GM12878 (cell line): ENCODE measurements around the gene FOXL3. TPM values are rescaled to one million over a fixed set of nuclear protein-coding genes. Genes with fewer than 3 reads are reported as not detected.

ENCODE experiments used
- ATAC-seq: fragments of 200-7000 bp; cut with Tn5 transposase; 3 replicates; pipeline ENCODE4 v1.9.1; 2020; ENCODE audit warnings: mild to moderate bottlenecking, moderate library complexity
- BruUV-seq: library from RNA; stranded (reverse); fragments of 400-500 nt; replicated peaks from 2 replicates; lab custom pipeline; 2021; lab: Mats Ljungman, UMichigan
- CTCF ChIA-PET: fragments of 300-600 bp; sonication (Branson Sonifier 250); formaldehyde crosslinking; extraction: SDS; loops from one replicate; lab custom pipeline; 2021; ENCODE audit warnings: inconsistent platforms; lab: Yijun Ruan, JAX
- POLR2A ChIA-PET: fragments of 350-600 bp; formaldehyde crosslinking; extraction: SDS; loops from one replicate; lab custom pipeline; 2021; ENCODE audit warnings: inconsistent platforms; lab: Charles Lee
- RAD21 ChIA-PET: fragments of 300-600 bp; sonication (Branson Sonifier 250); formaldehyde crosslinking; loops from one replicate; lab custom pipeline; 2023; ENCODE audit warnings: antibody characterized with exemption; ENCODE audit not compliant: unreplicated experiment; lab: Charles Lee
- SMC1A ChIA-PET: fragments of 300-600 bp; sonication (Branson Sonifier 250); formaldehyde crosslinking; loops from one replicate; lab custom pipeline; 2023; ENCODE audit not compliant: unreplicated experiment, uncharacterized antibody; lab: Charles Lee
- DNase-seq: peaks from one replicate; pipeline ENCODE4 v3.0.0-alpha.2; 2011; ENCODE audit warnings: low read depth, low spot score
- FAIRE-seq: peaks from 3 replicates; lab custom pipeline; 2011; peaks lifted over from hg19 to GRCh38; lab: Jason Lieb, UNC
- H2AFZ ChIP-seq: 2 replicates; pipeline ENCODE4 v1.6.0; 2011; ENCODE audit warnings: low read depth, low read length, control low read depth; ENCODE audit not compliant: control insufficient read depth
- H3K27ac ChIP-seq: 2 replicates; pipeline ENCODE4 v1.5.1; 2011; ENCODE audit warnings: control low read depth; ENCODE audit not compliant: control insufficient read depth, insufficient read depth
- H3K27me3 ChIP-seq, 2 experiments: replicated peaks in 1 of 2; 2 replicates each; pipeline versions ENCODE4 v1.6.0 to v1.6.1; 2011; ENCODE audit warnings: low read length in 1 of 2; ENCODE audit not compliant: control insufficient read depth in 2 of 2, insufficient read depth in 2 of 2
- H3K36me3 ChIP-seq, 2 experiments: 2 replicates each; pipeline ENCODE4 v1.5.1; 2011; ENCODE audit warnings: low read length in 1 of 2; ENCODE audit not compliant: control insufficient read depth in 2 of 2, insufficient read depth in 2 of 2
- H3K4me1 ChIP-seq: 2 replicates; pipeline ENCODE4 v1.6.1; 2011; ENCODE audit warnings: mild to moderate bottlenecking, low read length, moderate library complexity, mixed read lengths; ENCODE audit not compliant: control insufficient read depth, insufficient read depth
- H3K4me2 ChIP-seq: 2 replicates; pipeline ENCODE4 v1.6.0; 2011; ENCODE audit warnings: control low read depth; ENCODE audit not compliant: control insufficient read depth, insufficient read depth
- H3K4me3 ChIP-seq: fragments of 200-600 bp; sonication (generic); 2 replicates; pipeline ENCODE4 v1.5.1; 2016
- H3K79me2 ChIP-seq: 2 replicates; pipeline ENCODE4 v1.6.0; 2011; ENCODE audit warnings: low read length; ENCODE audit not compliant: control insufficient read depth, insufficient read depth
- H3K9ac ChIP-seq: 2 replicates; pipeline ENCODE4 v1.8.0; 2011; ENCODE audit warnings: low read length, control low read depth, mixed read lengths; ENCODE audit not compliant: control insufficient read depth, insufficient read depth
- H3K9me3 ChIP-seq: replicated peaks from 3 replicates; pipeline ENCODE4 v1.5.1; 2011; ENCODE audit warnings: mild to moderate bottlenecking, low read length; ENCODE audit not compliant: control insufficient read depth, insufficient read depth
- H4K20me1 ChIP-seq: 2 replicates; pipeline ENCODE4 v1.6.0; 2011; ENCODE audit not compliant: control insufficient read depth, insufficient read depth
- ASH2L ChIP-seq: fragments of 300-600, 200-600 bp; sonication (generic); IDR thresholded peaks from 2 replicates; pipeline ENCODE4 v1.6.1; 2017; ENCODE audit warnings: low read depth, mild to moderate bottlenecking, borderline replicate concordance
- BMI1 ChIP-seq: fragments of 450-650 bp; IDR thresholded peaks from 2 replicates; pipeline ENCODE4 v1.6.1; 2016; ENCODE audit warnings: mild to moderate bottlenecking, moderate library complexity, borderline replicate concordance
- CHD1 ChIP-seq: IDR thresholded peaks from 2 replicates; pipeline ENCODE4 v1.6.1; 2012; ENCODE audit warnings: low read depth, low read length, improper control_type of control experiment
- ESRRA ChIP-seq: IDR thresholded peaks from 2 replicates; pipeline ENCODE4 v1.6.1; 2012; ENCODE audit warnings: mild to moderate bottlenecking, low read length, improper control_type of control experiment
- HCFC1 ChIP-seq: fragments of 150-350 bp; IDR thresholded peaks from 2 replicates; pipeline ENCODE4 v1.6.1; 2014; ENCODE audit warnings: low read length
- JUND ChIP-seq: IDR thresholded peaks from 2 replicates; pipeline ENCODE4 v1.6.1; 2012; ENCODE audit warnings: low read depth, mild to moderate bottlenecking, low read length, improper control_type of control experiment, moderate library complexity
- KDM1A ChIP-seq: fragments of 200-600 bp; sonication (generic); IDR thresholded peaks from 2 replicates; pipeline ENCODE4 v1.6.1; 2016; ENCODE audit warnings: borderline replicate concordance
- LARP7 ChIP-seq: fragments of 450-650 bp; IDR thresholded peaks from 2 replicates; pipeline ENCODE4 v1.6.1; 2017; ENCODE audit warnings: mild to moderate bottlenecking
- MTA2 ChIP-seq: fragments of 450-650 bp; IDR thresholded peaks from 2 replicates; pipeline ENCODE4 v1.6.1; 2016; ENCODE audit warnings: low read depth, mild to moderate bottlenecking, moderate library complexity
- NR2C2 ChIP-seq: IDR thresholded peaks from 2 replicates; pipeline ENCODE4 v1.6.1; 2011; ENCODE audit warnings: borderline replicate concordance, low read depth; ENCODE audit not compliant: control insufficient read depth, insufficient read length
- NRF1 ChIP-seq: conservative IDR thresholded peaks from 2 replicates; pipeline ENCODE4 v1.6.1; 2011; ENCODE audit warnings: mild to moderate bottlenecking, low read depth, low read length, improper control_type of control experiment
- POLR2A ChIP-seq: IDR thresholded peaks from 2 replicates; pipeline ENCODE4 v1.6.1; 2011; ENCODE audit warnings: low read depth, mild to moderate bottlenecking, low read length
- RAD21 ChIP-seq: IDR thresholded peaks from 2 replicates; pipeline ENCODE4 v1.6.1; 2011; ENCODE audit warnings: mild to moderate bottlenecking, low read depth, low read length, moderate library complexity; ENCODE audit not compliant: insufficient read depth
- SMARCA5 ChIP-seq: fragments of 450-650 bp; IDR thresholded peaks from 2 replicates; pipeline ENCODE4 v1.6.1; 2017; ENCODE audit warnings: mild to moderate bottlenecking
- ZNF622 ChIP-seq: fragments of 450-650 bp; IDR thresholded peaks from 2 replicates; pipeline ENCODE4 v1.6.1; 2017; ENCODE audit warnings: mild to moderate bottlenecking, inconsistent platforms
- WGBS: methylation state at CpG from one replicate; pipeline ENCODE4 v1.1.6; 2016; ENCODE audit warnings: low lambda C conversion rate; ENCODE audit not compliant: insufficient replicate concordance, insufficient coverage; ENCODE audit errors: missing lambda C conversion rate; 5-methylcytosine and 5-hydroxymethylcytosine counted together
- in situ Hi-C: fragments of 300-500 bp; cut with MboI; formaldehyde crosslinking; loops from 9 replicates; pipeline ENCODE4 v1.14.3; 2018; ENCODE audit warnings: mixed read lengths
- intact Hi-C: fragments of 100-400 bp; cut with micrococcal nuclease; formaldehyde crosslinking; loops from one replicate; pipeline ENCODE4 v1.14.2; 2022; ENCODE audit not compliant: unreplicated experiment
- polyA plus RNA-seq, 11 experiments: library from polyadenylated mRNA; depleted of rRNA in 4 of 11; unstranded in 6 of 11; stranded (reverse) in 5 of 11; fragments of >200 nt; fragmentation: Nextera tagmentation in 4 of 11; fragmentation: Illumina TruSeq in 1 of 11; extraction: Ambion mirVana in 4 of 11; extraction: Trizol in 1 of 11; gene quantifications; 1 replicate in 1 of 11; 2 replicates in 10 of 11; pipeline versions ENCODE4 v1.2.1 to v1.2.3, GENCODE V29; 2011 to 2016; ENCODE audit warnings: inconsistent platforms in 2 of 11, missing spikeins in 2 of 11, low read depth in 1 of 11
- total RNA-seq, 4 experiments: library from RNA; depleted of rRNA in 3 of 4; stranded (reverse); fragments of >200 nt in 3 of 4; fragmentation: Illumina TruSeq in 1 of 4; extraction: Trizol in 1 of 4; gene quantifications; 2 replicates each; pipeline versions ENCODE4 v1.2.1 to v1.2.3, GENCODE V29; 2013 to 2021
- TF ChIP-seq, protein P1 (sequence below): IDR thresholded peaks from 2 replicates; pipeline ENCODE4 v1.6.1; 2012; ENCODE audit warnings: mild to moderate bottlenecking, low read depth, low read length

Gene FOXL3
- total and polyA plus RNA-seq, 10 of the 15 experiments (the other 5 are each of a cell fraction or from before 2014, with no cell fraction given): not detected

DNA sequence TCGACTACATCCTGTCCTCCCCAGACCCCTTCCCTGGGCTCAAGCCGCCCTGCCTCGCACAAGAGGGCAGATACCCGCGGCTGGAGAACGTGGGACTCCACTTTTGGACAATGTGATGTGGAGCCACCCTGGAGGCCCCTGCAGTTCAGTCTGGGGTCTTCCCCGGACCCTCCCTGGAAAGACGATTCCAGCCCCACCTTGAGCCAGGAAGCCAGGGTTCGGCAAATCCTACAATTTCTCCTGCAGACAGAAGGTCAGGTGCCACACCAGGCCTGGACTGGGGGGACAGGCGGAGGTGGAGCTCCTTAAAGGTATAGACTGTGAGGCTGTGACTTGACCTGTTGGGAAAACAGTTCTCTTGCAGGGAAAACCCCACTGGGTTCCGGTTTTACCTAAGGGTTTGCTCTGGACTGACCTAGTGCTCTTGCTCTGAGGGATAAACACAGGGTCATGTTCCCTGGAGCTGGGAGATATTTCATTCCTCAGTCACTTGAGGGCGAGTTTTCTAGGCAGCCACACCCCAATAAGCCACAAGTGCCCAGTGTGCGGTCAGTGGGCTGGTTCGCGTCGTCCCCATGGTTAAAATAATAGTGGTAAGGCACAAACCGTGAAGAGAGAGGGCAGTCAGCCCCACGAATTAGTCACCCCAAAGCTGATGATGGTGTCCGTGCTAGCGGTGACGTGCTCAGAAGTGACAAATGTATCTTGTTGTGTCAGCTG lies 1.6 kb downstream of the FOXL3 start:
- TF ChIP-seq CHD1 (no peak), SMARCA5 (no peak), BMI1 (no peak), JUND (no peak), ASH2L (no peak), POLR2A (no peak), KDM1A (no peak), RAD21 (no peak), ZNF622 (no peak), HCFC1 (no peak), NRF1 (no peak), NR2C2 (no peak), ESRRA (no peak), LARP7 (no peak), MTA2 (no peak)
- TF ChIP-seq, protein P1, sequence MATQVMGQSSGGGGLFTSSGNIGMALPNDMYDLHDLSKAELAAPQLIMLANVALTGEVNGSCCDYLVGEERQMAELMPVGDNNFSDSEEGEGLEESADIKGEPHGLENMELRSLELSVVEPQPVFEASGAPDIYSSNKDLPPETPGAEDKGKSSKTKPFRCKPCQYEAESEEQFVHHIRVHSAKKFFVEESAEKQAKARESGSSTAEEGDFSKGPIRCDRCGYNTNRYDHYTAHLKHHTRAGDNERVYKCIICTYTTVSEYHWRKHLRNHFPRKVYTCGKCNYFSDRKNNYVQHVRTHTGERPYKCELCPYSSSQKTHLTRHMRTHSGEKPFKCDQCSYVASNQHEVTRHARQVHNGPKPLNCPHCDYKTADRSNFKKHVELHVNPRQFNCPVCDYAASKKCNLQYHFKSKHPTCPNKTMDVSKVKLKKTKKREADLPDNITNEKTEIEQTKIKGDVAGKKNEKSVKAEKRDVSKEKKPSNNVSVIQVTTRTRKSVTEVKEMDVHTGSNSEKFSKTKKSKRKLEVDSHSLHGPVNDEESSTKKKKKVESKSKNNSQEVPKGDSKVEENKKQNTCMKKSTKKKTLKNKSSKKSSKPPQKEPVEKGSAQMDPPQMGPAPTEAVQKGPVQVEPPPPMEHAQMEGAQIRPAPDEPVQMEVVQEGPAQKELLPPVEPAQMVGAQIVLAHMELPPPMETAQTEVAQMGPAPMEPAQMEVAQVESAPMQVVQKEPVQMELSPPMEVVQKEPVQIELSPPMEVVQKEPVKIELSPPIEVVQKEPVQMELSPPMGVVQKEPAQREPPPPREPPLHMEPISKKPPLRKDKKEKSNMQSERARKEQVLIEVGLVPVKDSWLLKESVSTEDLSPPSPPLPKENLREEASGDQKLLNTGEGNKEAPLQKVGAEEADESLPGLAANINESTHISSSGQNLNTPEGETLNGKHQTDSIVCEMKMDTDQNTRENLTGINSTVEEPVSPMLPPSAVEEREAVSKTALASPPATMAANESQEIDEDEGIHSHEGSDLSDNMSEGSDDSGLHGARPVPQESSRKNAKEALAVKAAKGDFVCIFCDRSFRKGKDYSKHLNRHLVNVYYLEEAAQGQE: no peak
- peaks cover 2% of the 10 kb centered on the region; the same call in 2 of the 3 replicates for H3K9me3 ChIP-seq
- no peak overlapping the region for H3K9ac ChIP-seq
- H2AFZ ChIP-seq: no peak overlapping the region
- DNase-seq: no peak
- no peak overlapping the region for H3K27ac ChIP-seq
- H3K79me2 ChIP-seq: no peaks in the 10 kb centered on the region
- WGBS: 57% methylated on average over 19 of the region's 21 CpGs
- ChIA-PET POLR2A (no interaction called here), CTCF (no interaction called here), RAD21 (no interaction called here), SMC1A (no interaction called here)
- no peak for ATAC-seq
- H3K27me3 ChIP-seq: no peaks in the 10 kb centered on the region
- no peaks in the 10 kb centered on the region for H3K4me1 ChIP-seq
- no peaks in the 10 kb centered on the region for H3K36me3 ChIP-seq
- H3K4me2 ChIP-seq: no peak overlapping the region
- in situ Hi-C loops (no loop called here), intact Hi-C loops (no loop called here)
- H3K4me3 ChIP-seq: no peak overlapping the region
- H4K20me1 ChIP-seq: no peaks in the 10 kb centered on the region
- FAIRE-seq: no peak
- no TSS peak for BruUV-seq
